A673 (cell line): ENCODE measurements around the gene TRIM46. TPM values are rescaled to one million over a fixed set of nuclear protein-coding genes. Genes with fewer than 3 reads are reported as not detected.

ENCODE experiments used
- BruUV-seq: library from RNA; stranded (reverse); fragments of 400-500 nt; replicated peaks from 2 replicates; lab custom pipeline; 2021; lab: Mats Ljungman, UMichigan
- CTCF ChIA-PET: fragments of 300-600 bp; sonication (Branson Sonifier 250); formaldehyde crosslinking; loops from one replicate; lab custom pipeline; 2022; ENCODE audit warnings: antibody characterized with exemption; lab: Charles Lee
- POLR2A ChIA-PET: fragments of 300-600 bp; sonication (Branson Sonifier 250); formaldehyde crosslinking; loops from one replicate; lab custom pipeline; 2022; ENCODE audit warnings: antibody characterized with exemption; ENCODE audit not compliant: low non-redundant PET; lab: Charles Lee
- DNase-seq: peaks from one replicate; pipeline ENCODE4 v3.0.0-alpha.2; 2015; ENCODE audit warnings: low spot score
- H3K27ac ChIP-seq: fragments of 200-600 bp; sonication (generic); 2 replicates; pipeline ENCODE4 v1.5.1; 2016; ENCODE audit warnings: mixed run types, low read depth, mild to moderate bottlenecking, mixed read lengths, antibody characterized with exemption, low read length; ENCODE audit not compliant: poor library complexity, severe bottlenecking
- H3K27me3 ChIP-seq: fragments of 200-600 bp; sonication (generic); replicated peaks from 2 replicates; pipeline ENCODE4 v1.6.1; 2017; ENCODE audit warnings: mixed run types, low read depth, mild to moderate bottlenecking, mixed read lengths, antibody characterized with exemption, low read length; ENCODE audit not compliant: insufficient read depth, poor library complexity
- H3K36me3 ChIP-seq: fragments of 200-600 bp; sonication (generic); 2 replicates; pipeline ENCODE4 v1.6.1; 2016; ENCODE audit warnings: mixed run types, mild to moderate bottlenecking, mixed read lengths, antibody characterized with exemption, low read length; ENCODE audit not compliant: insufficient read depth, poor library complexity, severe bottlenecking
- H3K4me1 ChIP-seq: fragments of 200-600 bp; sonication (generic); 2 replicates; pipeline ENCODE4 v1.6.1; 2017; ENCODE audit warnings: mixed run types, mild to moderate bottlenecking, mixed read lengths, antibody characterized with exemption, low read length; ENCODE audit not compliant: insufficient read depth, poor library complexity, severe bottlenecking
- H3K4me3 ChIP-seq: fragments of 200-600 bp; sonication (generic); 2 replicates; pipeline ENCODE4 v1.5.1; 2016; ENCODE audit warnings: low read depth, mixed run types, mild to moderate bottlenecking, mixed read lengths, low read length; ENCODE audit not compliant: poor library complexity, severe bottlenecking
- H3K9me3 ChIP-seq: fragments of 200-600 bp; sonication (generic); 2 replicates; pipeline ENCODE4 v1.6.1; 2016; ENCODE audit warnings: mixed run types, low read depth, mild to moderate bottlenecking, mixed read lengths, antibody characterized with exemption, low read length; ENCODE audit not compliant: poor library complexity, severe bottlenecking
- CTCF ChIP-seq: fragments of 300-800, 200-600 bp; sonication (generic); conservative IDR thresholded peaks from 2 replicates; pipeline ENCODE4 v1.5.1; 2017; ENCODE audit warnings: low read depth, mild to moderate bottlenecking, antibody characterized with exemption, low read length, moderate library complexity, mixed read lengths
- EZH2 ChIP-seq: fragments of 200-600 bp; sonication (generic); IDR thresholded peaks from 2 replicates; pipeline ENCODE4 v1.6.1; 2017; ENCODE audit warnings: borderline replicate concordance, low read depth, mild to moderate bottlenecking, mixed read lengths, antibody characterized with exemption, low read length; ENCODE audit not compliant: poor library complexity, severe bottlenecking
- intact Hi-C: fragments of 100-400 bp; cut with micrococcal nuclease; formaldehyde crosslinking; loops from one replicate; pipeline ENCODE4 v1.10.0; 2022; ENCODE audit not compliant: unreplicated experiment
- total RNA-seq: library from RNA; stranded (reverse); gene quantifications from 2 replicates; pipeline ENCODE4 v1.2.3, GENCODE V29; 2021

Gene TRIM46
- total RNA-seq, 1 experiment from 2014 or later, result 5.1 TPM

GRCh38 chr1:155202198-155202597 lies 28.5 kb downstream of the TRIM46 start:
- Histone ChIP-seq H3K4me3 (no peak overlapping the region), H3K27ac (no peak overlapping the region), H3K27me3 (no peaks in the 10 kb centered on the region), H3K9me3 (no peaks in the 10 kb centered on the region), H3K36me3 (peaks cover 13% of the 10 kb centered on the region), H3K4me1 (peaks cover 3% of the 10 kb centered on the region)
- no peak for DNase-seq
- intact Hi-C loops, result loop anchor here (10.0 kb wide), 1 partner anchor 393 kb away; no protein-coding TSS in a partner anchor
- ChIA-PET CTCF (no interaction called here), POLR2A (no interaction called here)
- BruUV-seq, result no TSS peak
- TF ChIP-seq EZH2 (no peak), CTCF (no peak)

GRCh38 chr1:155202731-155203515 lies 29.3 kb downstream of the TRIM46 start:
- TF ChIP-seq CTCF (no peak), EZH2 (no peak)
- H3K27me3 ChIP-seq, result no peaks in the 10 kb centered on the region
- peaks cover 8% of the 10 kb centered on the region for H3K36me3 ChIP-seq
- BruUV-seq, result no TSS peak
- no peak for DNase-seq
- ChIA-PET POLR2A (no interaction called here), CTCF (no interaction called here)
- no peaks in the 10 kb centered on the region for H3K9me3 ChIP-seq
- H3K27ac ChIP-seq, result peak overlapping the region; percentile 30
- no peak overlapping the region for H3K4me3 ChIP-seq
- intact Hi-C loops, result loop anchor here (10.0 kb wide), 1 partner anchor 392 kb away; no protein-coding TSS in a partner anchor
- peaks cover 10% of the 10 kb centered on the region for H3K4me1 ChIP-seq

- ChIA-PET POLR2A (no interaction called here), CTCF (no interaction called here)
- Histone ChIP-seq H3K9me3 (no peaks in the 10 kb centered on the region), H3K27me3 (no peaks in the 10 kb centered on the region), H3K36me3 (no peaks in the 10 kb centered on the region), H3K4me1 (peaks cover 16% of the 10 kb centered on the region), H3K4me3 (no peak overlapping the region), H3K27ac (no peak overlapping the region)
- intact Hi-C loops, result loop anchor here (5.0 to 10.0 kb wide), 3 partner anchors 37 to 390 kb away; partner anchors contain the start of gene RUSC1
- no peak for DNase-seq
- TF ChIP-seq EZH2, result no peak
- TF ChIP-seq CTCF, result no peak
- BruUV-seq, result no TSS peak
Measured at GRCh38 chr1:155205035-155205434, 31.4 kb downstream of the TRIM46 start.
